K562 (cell line): ENCODE data around the gene KLHL22. TPM values are rescaled to one million over a fixed set of nuclear protein-coding genes. Genes with fewer than 3 reads are reported as not detected.

ENCODE experiments used
- DDX20 ChIP-seq: fragments of 450-650 bp; IDR thresholded peaks from 2 replicates; pipeline ENCODE4 v1.6.1; 2016; ENCODE audit warnings: missing genetic modification characterization, low read depth, mild to moderate bottlenecking, missing compliant biosample characterization, moderate library complexity
- ESRRA ChIP-seq: fragments of 450-650 bp; IDR thresholded peaks from 2 replicates; pipeline ENCODE4 v1.6.1; 2014; ENCODE audit warnings: low read depth, mild to moderate bottlenecking, moderate library complexity, borderline replicate concordance
- ETS2 ChIP-seq: IDR thresholded peaks from 2 replicates; pipeline ENCODE4 v1.6.1; 2016; ENCODE audit warnings: borderline replicate concordance, missing genetic modification characterization, mild to moderate bottlenecking, moderate library complexity, missing compliant biosample characterization; ENCODE audit not compliant: poor library complexity, severe bottlenecking
- HMGXB4 ChIP-seq: sonication (generic); formaldehyde crosslinking; IDR thresholded peaks from 2 replicates; pipeline ENCODE4 v1.8.1; 2023; ENCODE audit warnings: mild to moderate bottlenecking, missing genetic modification reagents
- HOMEZ ChIP-seq: fragments of 250-450 bp; sonication (Bioruptor Pico); IDR thresholded peaks from 2 replicates; pipeline ENCODE4 v1.4.0; 2020; ENCODE audit warnings: mild to moderate bottlenecking, moderate library complexity
- KDM2B ChIP-seq: fragments of 250-450 bp; sonication (Bioruptor Pico); IDR thresholded peaks from 2 replicates; pipeline ENCODE4 v1.8.0; 2021; ENCODE audit warnings: mild to moderate bottlenecking, moderate library complexity
- NR3C1 ChIP-seq: sonication (generic); formaldehyde crosslinking; IDR thresholded peaks from 2 replicates; pipeline ENCODE4 v1.8.1; 2022; ENCODE audit warnings: missing genetic modification reagents
- PREB ChIP-seq: sonication (generic); formaldehyde crosslinking; IDR thresholded peaks from 2 replicates; pipeline ENCODE4 v1.8.1; 2023; ENCODE audit warnings: mild to moderate bottlenecking, missing genetic modification reagents
- SMARCB1 ChIP-seq: IDR thresholded peaks from 2 replicates; pipeline ENCODE4 v1.6.1; 2011; ENCODE audit warnings: improper control_type of control experiment, low read depth; ENCODE audit not compliant: insufficient read length
- SMC3 ChIP-seq: conservative IDR thresholded peaks from 2 replicates; pipeline ENCODE4 v1.6.1; 2011; ENCODE audit warnings: low read depth, low read length, improper control_type of control experiment; ENCODE audit not compliant: insufficient read depth
- TEAD1 ChIP-seq, 2 experiments: fragments of 450-650 bp in 1 of 2; sonication (generic) in 1 of 2; formaldehyde crosslinking; IDR thresholded peaks; 2 replicates each; pipeline versions ENCODE4 v1.4.0 to v1.8.0; 2020 to 2022; ENCODE audit warnings: mild to moderate bottlenecking in 2 of 2, missing genetic modification reagents in 1 of 2
- TFAM ChIP-seq: fragments of 250-450 bp; sonication (Bioruptor Pico); conservative IDR thresholded peaks from 2 replicates; pipeline ENCODE4 v1.5.0; 2021; ENCODE audit warnings: mild to moderate bottlenecking, moderate library complexity
- ZNF133 ChIP-seq: fragments of 250-450 bp; sonication (Bioruptor Pico); IDR thresholded peaks from 2 replicates; pipeline ENCODE4 v1.4.0; 2020; ENCODE audit warnings: mild to moderate bottlenecking
- ZNF407 ChIP-seq: fragments of 450-650 bp; IDR thresholded peaks from 2 replicates; pipeline ENCODE4 v1.6.1; 2016; ENCODE audit warnings: low read depth
- polyA plus RNA-seq, 8 experiments: library from polyadenylated mRNA; depleted of rRNA in 4 of 8; stranded (reverse) in 5 of 8; unstranded in 3 of 8; fragments of >200 nt; fragmentation: Nextera tagmentation in 2 of 8; fragmentation: Illumina TruSeq in 1 of 8; extraction: Ambion mirVana in 2 of 8; extraction: Trizol in 1 of 8; gene quantifications; 2 replicates each; pipeline versions ENCODE4 v1.2.1 to v1.2.3, GENCODE V29; 2011 to 2014; ENCODE audit warnings: inconsistent platforms in 1 of 8, missing spikeins in 1 of 8
- total RNA-seq, 7 experiments: library from RNA; depleted of rRNA in 6 of 7; stranded (reverse); fragments of >200 nt in 6 of 7; fragmentation: Illumina TruSeq in 2 of 7; extraction: Trizol in 2 of 7; gene quantifications; 2 replicates each; pipeline versions ENCODE4 v1.2.1 to v1.2.3, GENCODE V29; 2011 to 2021; ENCODE audit warnings: low replicate concordance in 1 of 7

KLHL22 gene
- total and polyA plus RNA-seq, 9 of the 15 experiments (the other 6 are each of a cell fraction or from before 2014, with no cell fraction given): 1.3 to 25.6 (median 15.2) TPM

- TF ChIP-seq DDX20 (tag) (no peak), ZNF133 (CRISPR knock-in tag) (peak; percentile 47; the same call in 1 of the 2 replicates), HMGXB4 (CRISPR knock-in tag) (no peak), TEAD1 (CRISPR knock-in tag; IDR thresholded peaks at IDR 0.05) (no peak), PREB (CRISPR knock-in tag) (no peak), TFAM (CRISPR knock-in tag) (no peak), SMC3 (no peak), HOMEZ (CRISPR knock-in tag) (peak; percentile 83; the same call in 1 of the 2 replicates), SMARCB1 (no peak), ESRRA (no peak), KDM2B (CRISPR knock-in tag) (no peak), ZNF407 (no peak), ETS2 (tag) (no peak), NR3C1 (CRISPR knock-in tag) (no peak)
These were observed 102.5 kb downstream of the KLHL22 start (continued) for GRCh38 chr22:20392983-20393704.
